Lung (tissue), 12 donors: ENCODE results near the gene TMEM106C. TPM values are rescaled to one million over a fixed set of nuclear protein-coding genes. Genes with fewer than 3 reads are reported as not detected.

Source experiments
- ATAC-seq: fragments of 200-7000 bp; cut with Tn5 transposase; one replicate; pipeline ENCODE4 v1.9.1; 2020; ENCODE audit warnings: moderate number of reproducible peaks; ENCODE audit not compliant: insufficient read depth, low FRiP score
- DNase-seq, 3 donors: peaks; one replicate each; pipeline ENCODE4 v3.0.0-alpha.2; 2013 to 2017
- H3K27ac ChIP-seq, 2 donors: one replicate each; pipeline ENCODE4 v1.5.1; 2013; ENCODE audit warnings: mild to moderate bottlenecking in 2 of 2, moderate library complexity in 2 of 2, control low read depth in 1 of 2, inconsistent platforms in 1 of 2, low read depth in 1 of 2, low read length in 1 of 2
- H3K27me3 ChIP-seq, 3 donors: one replicate each; pipeline ENCODE4 v1.5.1; 2013; ENCODE audit warnings: low read length in 2 of 3; ENCODE audit not compliant: control insufficient read depth in 3 of 3, insufficient read depth in 3 of 3
- H3K36me3 ChIP-seq, 4 donors: one replicate each; pipeline ENCODE4 v1.5.1; 2013; ENCODE audit warnings: low read length in 4 of 4, mild to moderate bottlenecking in 1 of 4, moderate library complexity in 1 of 4; ENCODE audit not compliant: control insufficient read depth in 4 of 4, insufficient read depth in 4 of 4
- H3K4me1 ChIP-seq, 5 donors: one replicate each; pipeline ENCODE4 v1.5.1; 2013; ENCODE audit warnings: low read length in 5 of 5, mild to moderate bottlenecking in 2 of 5, moderate library complexity in 1 of 5; ENCODE audit not compliant: control insufficient read depth in 5 of 5, insufficient read depth in 5 of 5
- H3K4me3 ChIP-seq: one replicate; pipeline ENCODE4 v1.5.1; 2013; ENCODE audit warnings: mild to moderate bottlenecking, control low read depth, moderate library complexity
- H3K9ac ChIP-seq, 2 donors: one replicate each; pipeline ENCODE4 v1.5.1; 2013; ENCODE audit warnings: low read length in 2 of 2, control low read depth in 1 of 2; ENCODE audit not compliant: insufficient read depth in 1 of 2
- H3K9me3 ChIP-seq, 4 donors: one replicate each; pipeline ENCODE4 v1.5.1; 2013; ENCODE audit warnings: low read length in 3 of 4, mild to moderate bottlenecking in 1 of 4, moderate library complexity in 1 of 4; ENCODE audit not compliant: control insufficient read depth in 4 of 4, insufficient read depth in 3 of 4
- WGBS, 2 donors: extraction: QIAGEN DNeasy Blood & Tissue Kit; methylation state at CpG; one replicate each; pipeline ENCODE4 v1.1.7; 2013; 5-methylcytosine and 5-hydroxymethylcytosine counted together
- polyA plus RNA-seq, 2 donors: library from polyadenylated mRNA; stranded (reverse); fragments of 200-250 nt; gene quantifications; one replicate each; pipeline ENCODE4 v1.2.1, GENCODE V29; 2013
- total RNA-seq, 2 donors: library from RNA; depleted of rRNA in 1 of 2; stranded (reverse); fragments of >200 nt in 1 of 2; gene quantifications; one replicate each; pipeline ENCODE4 v1.2.1, GENCODE V29; 2014 to 2021
- TF ChIP-seq, protein P1 (sequence below): IDR thresholded peaks from 2 replicates; pipeline ENCODE4 v1.5.1; 2012; ENCODE audit warnings: mild to moderate bottlenecking; ENCODE audit errors: control extremely low read depth, extremely low read depth
- donor health status: control.
- donor health status: control.
- donor health status: Bipolar disorder and iron deficiency.
- donor health status: healthy.
- donor health status: DM: yes; HTN: yes; CAD: no.

TMEM106C gene
- total and polyA plus RNA-seq, 4 donors = 29.3 to 53.0 (median 34.1) TPM

DNA sequence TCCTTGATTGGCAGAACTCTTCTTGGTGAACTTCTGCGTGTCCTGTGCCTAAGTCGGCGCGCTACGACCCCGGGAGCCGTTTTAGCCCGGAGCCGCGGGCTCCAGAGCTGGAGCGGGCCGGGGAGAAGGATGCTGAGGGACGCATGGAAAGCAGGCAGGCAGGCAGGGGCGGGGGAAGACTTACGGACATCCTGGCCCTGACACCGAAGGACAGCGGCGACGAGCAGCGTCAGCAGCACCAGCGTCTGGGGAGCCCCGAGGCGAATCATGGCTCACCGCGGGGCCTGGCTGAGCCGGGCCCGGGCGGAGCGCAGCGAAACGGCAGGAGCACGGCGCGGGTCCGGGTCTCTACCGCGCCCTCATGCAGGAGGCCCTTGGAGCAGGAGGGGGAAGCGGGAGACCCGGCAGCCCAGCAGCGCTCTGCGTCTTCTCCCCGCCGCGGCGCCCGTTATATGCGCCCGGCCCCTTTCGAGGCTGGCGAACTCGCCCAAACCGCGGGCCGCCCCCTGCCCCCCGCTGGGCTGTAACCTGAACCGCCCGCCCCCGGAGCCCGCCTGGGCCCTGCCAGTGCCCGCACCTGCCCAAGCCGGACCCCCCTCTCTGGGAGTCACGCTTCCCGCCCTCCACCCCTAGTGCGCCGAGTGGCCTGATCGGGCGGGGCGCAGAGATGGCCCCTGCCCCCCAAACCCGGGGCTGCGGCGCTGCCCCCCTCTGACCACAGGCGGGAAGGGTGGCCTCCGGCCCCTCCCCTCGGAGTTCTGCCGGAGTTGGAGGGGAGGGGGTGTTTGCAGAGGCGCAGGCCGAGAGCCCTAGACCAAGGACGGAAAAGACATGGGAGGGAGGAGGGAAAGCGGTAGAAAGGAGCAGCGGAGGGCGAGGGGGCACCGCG, 40.9 kb downstream of the TMEM106C start, which contains the start of gene COL2A1:
Gene COL2A1 (minus strand): TSS at position 424 of the 889 bp plus-strand sequence. CDS start 155 bp downstream, at position 269.
- peaks cover 0 to 88% (median 69%) of the 10 kb centered on the region in 3 donors for H3K27me3 ChIP-seq

DNA sequence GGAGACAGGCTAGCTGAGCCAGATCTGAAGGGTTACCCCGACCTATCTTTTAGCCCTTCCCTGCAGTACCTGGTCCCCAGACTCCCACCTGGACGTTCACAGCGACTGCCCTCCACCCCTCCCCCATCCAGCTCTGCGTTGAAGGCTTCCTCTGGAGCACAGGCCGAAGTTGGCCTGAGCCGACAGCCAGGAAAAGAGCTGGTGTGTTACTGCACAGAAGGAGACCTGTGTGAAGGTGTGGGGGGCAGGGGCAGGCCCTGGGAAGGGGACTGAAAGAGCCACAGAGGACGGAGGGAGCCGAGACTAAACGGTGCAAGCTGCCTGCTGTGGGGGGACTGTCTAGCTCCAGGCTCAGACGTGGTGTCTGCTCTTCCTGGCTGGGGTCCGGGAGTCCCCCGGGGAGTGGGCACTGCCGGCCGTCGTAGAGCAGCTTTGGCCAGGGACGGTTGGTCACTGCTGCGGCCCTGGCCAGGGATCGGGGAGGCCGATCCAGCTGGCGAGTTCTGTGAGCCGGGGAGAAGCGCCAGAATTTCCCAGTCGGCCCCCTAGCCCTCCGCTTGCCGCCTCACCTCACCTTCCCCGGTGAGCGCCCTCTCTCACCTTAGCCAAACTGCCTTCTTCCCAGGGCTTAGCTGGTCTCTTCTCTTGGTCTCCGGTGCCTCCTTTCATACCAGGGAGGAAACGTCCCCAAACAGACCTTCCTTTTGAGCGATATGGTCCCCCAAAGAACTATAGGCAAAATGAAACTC, 41.8 kb downstream of the TMEM106C start:
- H3K4me3 ChIP-seq = no peak overlapping the region
- H3K36me3 ChIP-seq = no peaks in the 10 kb centered on the region
- no peak overlapping the region for H3K27ac ChIP-seq
- H3K27me3 ChIP-seq = peaks cover 0 to 85% (median 63%) of the 10 kb centered on the region in 3 donors
- TF ChIP-seq, protein P1, sequence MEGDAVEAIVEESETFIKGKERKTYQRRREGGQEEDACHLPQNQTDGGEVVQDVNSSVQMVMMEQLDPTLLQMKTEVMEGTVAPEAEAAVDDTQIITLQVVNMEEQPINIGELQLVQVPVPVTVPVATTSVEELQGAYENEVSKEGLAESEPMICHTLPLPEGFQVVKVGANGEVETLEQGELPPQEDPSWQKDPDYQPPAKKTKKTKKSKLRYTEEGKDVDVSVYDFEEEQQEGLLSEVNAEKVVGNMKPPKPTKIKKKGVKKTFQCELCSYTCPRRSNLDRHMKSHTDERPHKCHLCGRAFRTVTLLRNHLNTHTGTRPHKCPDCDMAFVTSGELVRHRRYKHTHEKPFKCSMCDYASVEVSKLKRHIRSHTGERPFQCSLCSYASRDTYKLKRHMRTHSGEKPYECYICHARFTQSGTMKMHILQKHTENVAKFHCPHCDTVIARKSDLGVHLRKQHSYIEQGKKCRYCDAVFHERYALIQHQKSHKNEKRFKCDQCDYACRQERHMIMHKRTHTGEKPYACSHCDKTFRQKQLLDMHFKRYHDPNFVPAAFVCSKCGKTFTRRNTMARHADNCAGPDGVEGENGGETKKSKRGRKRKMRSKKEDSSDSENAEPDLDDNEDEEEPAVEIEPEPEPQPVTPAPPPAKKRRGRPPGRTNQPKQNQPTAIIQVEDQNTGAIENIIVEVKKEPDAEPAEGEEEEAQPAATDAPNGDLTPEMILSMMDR = no peak
- peak overlapping the region in 1 of 2 donors; percentile 27 for H3K9ac ChIP-seq
- no peaks in the 10 kb centered on the region for H3K9me3 ChIP-seq
- 33 to 36% methylated on average over 30 of the region's 30 CpGs for WGBS, 2 donors
- peaks cover 0 to 52% (median 10%) of the 10 kb centered on the region in 5 donors for H3K4me1 ChIP-seq
- DNase-seq (peak; percentile 38 to 57 (median 50)), ATAC-seq (no peak)

More for the DNA sequence above, 40.9 kb downstream of the TMEM106C start, which contains the start of gene COL2A1:
- TF ChIP-seq, protein P1 = no peak
- Histone ChIP-seq H3K9ac (peak within 1 kb of the TSS in 1 of 2 donors; percentile 27), H3K36me3 (no peaks in the 10 kb centered on the region), H3K4me1 (peaks cover 0 to 52% (median 10%) of the 10 kb centered on the region in 5 donors), H3K4me3 (no peak within 1 kb of the TSS), H3K9me3 (no peaks in the 10 kb centered on the region), H3K27ac (no peak within 1 kb of the TSS)
- ATAC-seq (no peak), DNase-seq (peak; percentile 54 to 82 (median 75))
- WGBS, 2 donors = 1 to 2% methylated on average over 44 to 83 of the region's 83 CpGs

DNA sequence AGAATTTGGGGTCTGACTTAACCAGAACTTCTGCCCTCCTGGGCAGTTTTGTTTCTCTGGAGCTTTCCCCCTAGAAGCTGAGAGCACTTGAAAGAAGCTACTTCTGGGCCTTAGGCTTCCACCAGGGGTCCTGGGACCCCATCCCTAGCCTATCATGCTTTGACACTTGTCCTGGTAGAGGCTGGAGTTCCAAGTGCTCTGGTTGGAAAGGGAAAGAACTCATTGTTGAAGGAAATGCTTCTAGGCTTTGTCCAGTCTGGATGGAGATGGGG, 42.3 kb downstream of the TMEM106C start:
- no peaks in the 10 kb centered on the region for H3K36me3 ChIP-seq
- H3K27ac ChIP-seq = no peak overlapping the region
- H3K9ac ChIP-seq = no peak overlapping the region
- no peak for DNase-seq
- no peaks in the 10 kb centered on the region for H3K9me3 ChIP-seq
- H3K4me3 ChIP-seq = no peak overlapping the region
- ATAC-seq = no peak
- TF ChIP-seq, protein P1 = no peak
- peaks cover 0 to 79% (median 58%) of the 10 kb centered on the region in 3 donors for H3K27me3 ChIP-seq
- peaks cover 0 to 51% (median 10%) of the 10 kb centered on the region in 5 donors for H3K4me1 ChIP-seq
